ENCODE results near the gene SCN3B. TPM values are rescaled to one million over a fixed set of nuclear protein-coding genes. Genes with fewer than 3 reads are reported as not detected.
A peak's percentile ranks its signal among the peaks of the same experiment; 100 is the strongest.

Gene SCN3B
- total and polyA plus RNA-seq, 2 of the 4 experiments (the other 2 are of a cell fraction): under 0.01 to 0.03 TPM

GRCh38 chr11:123645286-123645975 lies 9.0 kb downstream of the SCN3B start:
- Histone ChIP-seq H3K36me3 (ENCODE audit: control insufficient read depth, insufficient read depth, low read length) (no peaks in the 10 kb centered on the region), H3K27ac (ENCODE audit: insufficient read depth, low read length) (no peak overlapping the region), H4K20me1 (ENCODE audit: insufficient read depth, low read length) (no peaks in the 10 kb centered on the region), H2BK15ac (ENCODE audit: low read depth, low read length) (no peak overlapping the region), H3K18ac (ENCODE audit: low read depth, low read length) (no peak overlapping the region), H3K9me1 (ENCODE audit: insufficient read depth, low read length) (no peaks in the 10 kb centered on the region), H2BK5ac (ENCODE audit: low read depth, low read length, poor library complexity, severe bottlenecking) (no peak overlapping the region), H3K14ac (replicated peaks; ENCODE audit: low read depth, low read length) (no peak overlapping the region), H3K27me3 (ENCODE audit: control insufficient read depth, insufficient read depth, low read length) (peaks cover 30% of the 10 kb centered on the region), H4K5ac (ENCODE audit: low read depth, low read length) (no peak overlapping the region), H2AK5ac (ENCODE audit: low read depth, low read length) (no peak overlapping the region), H4K91ac (ENCODE audit: insufficient read depth, low read depth, low read length) (no peak overlapping the region), H3K79me1 (ENCODE audit: low read depth in 1 of 2, low read length in 2 of 2) (no peaks in the 10 kb centered on the region), H3K4ac (ENCODE audit: low read depth, low read length) (no peak overlapping the region), H3K4me3 (ENCODE audit: insufficient read depth, low read depth, low read length) (no peak overlapping the region), H3K23ac (ENCODE audit: low read depth, low read length) (no peak overlapping the region), H3K56ac (ENCODE audit: extremely low read depth, insufficient read depth, low read length) (no peak overlapping the region), H2AK9ac (replicated peaks; ENCODE audit: low read depth, low read length, poor library complexity) (peak overlapping the region; percentile 42), H3K4me2 (ENCODE audit: low read depth, low read length) (no peak overlapping the region), H4K8ac (ENCODE audit: low read depth in 2 of 2, low read length in 2 of 2) (no peak overlapping the region), H3K9me3 (ENCODE audit: control insufficient read depth, insufficient read depth, low read length) (no peaks in the 10 kb centered on the region), H3K9ac (ENCODE audit: low read depth, low read length) (no peak overlapping the region), H2BK120ac (ENCODE audit: low read depth, low read length) (no peak overlapping the region), H2BK20ac (ENCODE audit: low read depth, low read length) (no peak overlapping the region), H2AFZ (replicated peaks; ENCODE audit: low read length, poor library complexity) (no peak overlapping the region), H3K4me1 (ENCODE audit: control insufficient read depth, insufficient read depth, low read length) (no peaks in the 10 kb centered on the region)
- TF ChIP-seq POLR2A (IDR thresholded peaks at IDR 0.05; ENCODE audit: low read depth, low read length): no peak
- no peak for TF ChIP-seq RAD21 (IDR thresholded peaks at IDR 0.05; ENCODE audit: low read length)
- TF ChIP-seq MXI1 (IDR thresholded peaks at IDR 0.05; ENCODE audit: borderline replicate concordance, low read depth, low read length): no peak
- no peak for TF ChIP-seq FOS (IDR thresholded peaks at IDR 0.05; ENCODE audit: low read depth, low read length)
- no peak for TF ChIP-seq CTCF (conservative IDR thresholded peaks at IDR 0.05; ENCODE audit: low read depth, low read length)
- no peak for TF ChIP-seq MAZ (IDR thresholded peaks at IDR 0.05; ENCODE audit: borderline replicate concordance, low read depth, low read length)
- TF ChIP-seq SMC3 (IDR thresholded peaks at IDR 0.05; ENCODE audit: low read depth, low read length): no peak
- no peak for TF ChIP-seq MAFK (IDR thresholded peaks at IDR 0.05; ENCODE audit: low read depth, low read length)
- no peak for TF ChIP-seq BHLHE40 (IDR thresholded peaks at IDR 0.05; ENCODE audit: low read depth, low read length)
- TF ChIP-seq ELK1 (IDR thresholded peaks at IDR 0.05; ENCODE audit: borderline replicate concordance, low read depth, low read length): no peak
- TF ChIP-seq USF2 (IDR thresholded peaks at IDR 0.05; ENCODE audit: low read depth, low read length): no peak
- no peak for TF ChIP-seq RFX5 (IDR thresholded peaks at IDR 0.05; ENCODE audit: low read depth, low read length)
- TF ChIP-seq RCOR1 (IDR thresholded peaks at IDR 0.05; ENCODE audit: insufficient replicate concordance, low read length): no peak
- DNase-seq: no peak
- 47% methylated on average over 3 of the region's 12 CpGs; no CpG with 5 or more reads in 1 of the 2 experiments for WGBS, 2 experiments (ENCODE audit: extremely low coverage in 2 of 2, insufficient read length in 1 of 2)
- ChIA-PET CTCF (no interaction called here), POLR2A (ENCODE audit: unreplicated experiment) (no interaction called here)
- ATAC-seq (ENCODE audit: low read depth): no peak
- BruUV-seq (replicated peaks): no TSS peak
- dilution Hi-C loops (cut with HindIII; ENCODE audit: low sequenced_read_pairs, unreplicated experiment) (no loop called here), intact Hi-C loops (cut with micrococcal nuclease) (loop anchor here (10.0 kb wide), 1 partner anchor 419 kb away; no protein-coding TSS in a partner anchor), in situ Hi-C loops (cut with MboI; ENCODE audit: low sequenced_read_pairs) (loop anchor here (5.0 kb wide), 1 partner anchor 62 kb away; no protein-coding TSS in a partner anchor)
